ENCODE measurements around the gene ICE2. TPM values are rescaled to one million over a fixed set of nuclear protein-coding genes. Genes with fewer than 3 reads are reported as not detected.
A peak's percentile ranks its signal among the peaks of the same experiment; 100 is the strongest.

The ICE2 gene
- total RNA-seq, 3 donors from 2014 or later (not counting 1 experiment from before 2014, with no cell fraction given) = 21.7 to 36.7 (median 32.9) TPM

DNA sequence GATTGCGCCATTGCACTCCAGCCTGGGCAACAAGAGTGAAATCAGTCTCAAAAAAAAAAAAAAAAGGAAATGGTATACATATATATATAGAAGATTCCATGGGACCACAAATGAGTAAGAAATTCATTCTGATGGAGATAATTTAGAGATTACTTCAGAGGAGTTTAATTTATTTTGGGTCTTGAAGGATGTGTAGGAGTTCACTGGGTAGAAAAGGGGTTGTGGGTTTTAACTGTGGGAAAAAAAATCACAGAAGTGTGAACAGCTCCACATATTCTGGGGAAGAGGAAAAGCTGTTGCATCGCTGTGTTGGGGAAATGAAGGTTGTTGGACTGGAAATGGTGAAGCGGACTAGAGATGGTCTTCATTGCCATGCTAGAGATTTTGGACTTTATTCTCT, 4.1 kb upstream of the ICE2 start:
- WGBS (ENCODE audit: insufficient coverage) = 91% methylated on average over 2 of the region's 3 CpGs
- Mint-ChIP-seq H3K36me3 (no peaks in the 10 kb centered on the region), H3K27ac (peak overlapping the region in 1 of 2 donors; percentile 81), H3K4me1 (peaks cover 39 to 44% of the 10 kb centered on the region in 2 donors), H3K27me3 (ENCODE audit: low read depth in 2 of 2) (no peaks in the 10 kb centered on the region), H3K4me3 (no peak overlapping the region), H3K9me3 (no peaks in the 10 kb centered on the region)
- Histone ChIP-seq H3K9me3 (ENCODE audit: control insufficient read depth, insufficient read depth, low read length) (no peaks in the 10 kb centered on the region), H3K27me3 (ENCODE audit: control insufficient read depth, insufficient read depth, low read length) (no peaks in the 10 kb centered on the region), H3K36me3 (ENCODE audit: control insufficient read depth, insufficient read depth, low read length) (no peaks in the 10 kb centered on the region), H3K4me3 (ENCODE audit: low read length) (no peak overlapping the region), H3K27ac (ENCODE audit: low read length) (no peak overlapping the region), H3K4me1 (ENCODE audit: control insufficient read depth, insufficient read depth, low read length) (peaks cover 8% of the 10 kb centered on the region)
- ATAC-seq (no peak), DNase-seq (no peak)
- intact Hi-C loops (cut with micrococcal nuclease) = no loop called here
- no peak for TF ChIP-seq CTCF (IDR thresholded peaks at IDR 0.05)

GRCh38 chr15:60480888-60481287, 1.9 kb upstream of the ICE2 start:
- Mint-ChIP-seq H3K4me3 (no peak overlapping the region), H3K27ac (peak overlapping the region in 1 of 2 donors; percentile 99), H3K9me3 (no peaks in the 10 kb centered on the region), H3K36me3 (no peaks in the 10 kb centered on the region), H3K4me1 (peaks cover 47 to 50% of the 10 kb centered on the region in 2 donors), H3K27me3 (ENCODE audit: low read depth in 2 of 2) (no peaks in the 10 kb centered on the region)
- no peaks in the 10 kb centered on the region for H3K36me3 ChIP-seq (ENCODE audit: control insufficient read depth, insufficient read depth, low read length)
- H3K9me3 ChIP-seq (ENCODE audit: control insufficient read depth, insufficient read depth, low read length) = no peaks in the 10 kb centered on the region
- WGBS (ENCODE audit: insufficient coverage) = 100% methylated on average over 2 of the region's 3 CpGs
- H3K4me1 ChIP-seq (ENCODE audit: control insufficient read depth, insufficient read depth, low read length) = peaks cover 11% of the 10 kb centered on the region
- DNase-seq (no peak), ATAC-seq (no peak)
- no peak overlapping the region for H3K4me3 ChIP-seq (ENCODE audit: low read length)
- no peak overlapping the region for H3K27ac ChIP-seq (ENCODE audit: low read length)
- H3K27me3 ChIP-seq (ENCODE audit: control insufficient read depth, insufficient read depth, low read length) = no peaks in the 10 kb centered on the region
- TF ChIP-seq CTCF (IDR thresholded peaks at IDR 0.05) = no peak
- intact Hi-C loops (cut with micrococcal nuclease) = no loop called here

GRCh38 chr15:60480149-60480548, 1.2 kb upstream of the ICE2 start:
- H3K4me1 Mint-ChIP-seq = peaks cover 41 to 44% of the 10 kb centered on the region in 2 donors
- Histone ChIP-seq H3K27me3 (ENCODE audit: control insufficient read depth, insufficient read depth, low read length) (no peaks in the 10 kb centered on the region), H3K9me3 (ENCODE audit: control insufficient read depth, insufficient read depth, low read length) (no peaks in the 10 kb centered on the region), H3K36me3 (ENCODE audit: control insufficient read depth, insufficient read depth, low read length) (no peaks in the 10 kb centered on the region), H3K4me3 (ENCODE audit: low read length) (no peak overlapping the region), H3K27ac (ENCODE audit: low read length) (peak overlapping the region; percentile 6), H3K4me1 (ENCODE audit: control insufficient read depth, insufficient read depth, low read length) (peaks cover 11% of the 10 kb centered on the region)
- H3K9me3 Mint-ChIP-seq = no peaks in the 10 kb centered on the region
- intact Hi-C loops (cut with micrococcal nuclease) = no loop called here
- DNase-seq (peak in 1 of 2 donors; percentile 12), ATAC-seq (no peak)
- no peaks in the 10 kb centered on the region for H3K27me3 Mint-ChIP-seq (ENCODE audit: low read depth in 2 of 2)
- WGBS (ENCODE audit: insufficient coverage) = 78% methylated on average over 1 of the region's 1 CpG
- TF ChIP-seq CTCF (IDR thresholded peaks at IDR 0.05) = no peak
- H3K27ac Mint-ChIP-seq = peak overlapping the region; percentile 99
- H3K4me3 Mint-ChIP-seq = peak overlapping the region; percentile 98
- H3K36me3 Mint-ChIP-seq = no peaks in the 10 kb centered on the region

Data from natural killer cell (primary cell).